ENCODE data around the gene IFNG-AS1.

GRCh38 chr12:67968725-67969124 is 20.5 kb upstream of the IFNG-AS1 start:
- TF ChIP-seq CTCF (IDR thresholded peaks at IDR 0.05; ENCODE audit: poor library complexity, severe bottlenecking), result no peak
- no peak for TF ChIP-seq EZH2 (IDR thresholded peaks at IDR 0.05; ENCODE audit: borderline replicate concordance, insufficient read depth, low read length, poor library complexity, severe bottlenecking)
- no peak for TF ChIP-seq POLR2AphosphoS5 (IDR thresholded peaks at IDR 0.05)
- no peak for TF ChIP-seq EP300 (conservative IDR thresholded peaks at IDR 0.05; ENCODE audit: poor library complexity, severe bottlenecking)
- TF ChIP-seq REST (IDR thresholded peaks at IDR 0.05; ENCODE audit: borderline replicate concordance), result no peak
